ENCODE data around the gene RNF213.

Gene RNF213

DNA sequence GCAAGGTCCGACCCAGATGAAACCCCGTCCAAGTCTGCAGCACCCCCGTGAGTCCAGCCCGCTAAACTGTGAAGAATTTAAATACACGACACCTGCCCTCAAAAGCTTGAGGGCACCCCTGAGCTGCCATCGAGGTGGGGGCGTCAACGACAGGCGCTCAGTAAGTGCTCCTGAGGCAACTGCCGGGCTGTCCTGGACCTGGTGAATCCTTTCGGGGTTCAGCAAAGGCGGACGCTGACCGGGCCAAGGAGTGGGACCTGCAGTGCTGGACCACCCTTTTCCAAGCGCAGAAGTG, 153.8 kb downstream of the RNF213 start:
- peaks cover 6% of the 10 kb centered on the region for H3K36me3 ChIP-seq (ENCODE audit: control insufficient read depth, insufficient read depth, low read length)
- peak overlapping the region; percentile 95 for H3K27ac ChIP-seq (ENCODE audit: low read depth, low read length)
- H3K4me3 ChIP-seq (ENCODE audit: low read length) = peak overlapping the region; percentile 90
- peaks cover 3% of the 10 kb centered on the region for H3K4me1 ChIP-seq (ENCODE audit: control insufficient read depth, insufficient read depth, low read length)
- no peaks in the 10 kb centered on the region for H3K27me3 ChIP-seq (ENCODE audit: control insufficient read depth, insufficient read depth, low read length)
- peak overlapping the region; percentile 50 for H3K9ac ChIP-seq (ENCODE audit: low read length)

DNA sequence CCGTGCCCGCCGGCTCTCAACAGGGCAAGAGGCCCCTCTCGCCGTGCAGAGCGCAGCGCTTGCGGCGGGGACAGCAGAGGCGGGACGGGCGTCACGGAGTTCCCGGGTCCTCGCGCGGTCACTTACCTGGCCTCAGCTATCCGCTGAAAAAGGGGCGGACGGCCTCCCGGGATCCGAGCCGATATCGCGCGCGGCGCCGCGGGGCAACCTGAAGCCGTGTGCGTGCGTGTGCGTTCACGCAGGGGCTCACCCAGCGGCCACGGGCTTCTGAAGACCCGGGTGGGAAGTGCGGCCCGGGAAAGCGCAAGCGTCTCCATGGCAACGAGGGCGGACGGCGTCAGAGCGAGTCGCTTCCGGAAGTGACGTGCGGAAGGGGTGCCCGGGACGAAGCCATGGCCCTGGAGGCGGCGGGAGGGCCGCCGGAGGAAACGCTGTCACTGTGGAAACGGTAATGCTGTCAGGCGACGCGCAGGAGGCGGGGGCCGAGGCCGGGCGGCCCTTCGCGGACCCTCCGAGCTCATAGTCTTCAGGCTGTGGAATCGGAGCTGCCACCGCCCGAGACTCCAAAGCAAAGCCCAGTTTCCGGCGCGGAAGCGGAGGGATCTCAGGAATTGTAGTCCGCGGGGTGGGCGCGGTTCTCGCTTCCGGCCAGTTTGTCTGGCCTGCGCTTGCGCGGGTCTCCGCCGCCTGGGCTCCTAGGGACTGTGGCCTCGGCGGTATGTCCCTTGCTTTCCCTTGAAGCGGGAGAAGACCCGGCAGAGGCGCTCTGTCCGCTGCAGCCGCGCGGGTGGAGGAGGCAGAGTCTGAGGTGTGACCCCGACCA, 154.4 kb downstream of the RNF213 start, which contains the start of gene ENDOV:
Gene ENDOV (plus strand): TSS at position 365 of the 823 bp plus-strand sequence. CDS start 28 bp downstream, at position 393.
- H3K9ac ChIP-seq (ENCODE audit: low read length) = peak within 1 kb of the TSS; percentile 92
- no peaks in the 10 kb centered on the region for H3K27me3 ChIP-seq (ENCODE audit: control insufficient read depth, insufficient read depth, low read length)
- peaks cover 3% of the 10 kb centered on the region for H3K4me1 ChIP-seq (ENCODE audit: control insufficient read depth, insufficient read depth, low read length)
- H3K36me3 ChIP-seq (ENCODE audit: control insufficient read depth, insufficient read depth, low read length) = peaks cover 6% of the 10 kb centered on the region
- H3K27ac ChIP-seq (ENCODE audit: low read depth, low read length) = peak within 1 kb of the TSS; percentile 95
- H3K4me3 ChIP-seq (ENCODE audit: low read length) = peak within 1 kb of the TSS; percentile 90

DNA sequence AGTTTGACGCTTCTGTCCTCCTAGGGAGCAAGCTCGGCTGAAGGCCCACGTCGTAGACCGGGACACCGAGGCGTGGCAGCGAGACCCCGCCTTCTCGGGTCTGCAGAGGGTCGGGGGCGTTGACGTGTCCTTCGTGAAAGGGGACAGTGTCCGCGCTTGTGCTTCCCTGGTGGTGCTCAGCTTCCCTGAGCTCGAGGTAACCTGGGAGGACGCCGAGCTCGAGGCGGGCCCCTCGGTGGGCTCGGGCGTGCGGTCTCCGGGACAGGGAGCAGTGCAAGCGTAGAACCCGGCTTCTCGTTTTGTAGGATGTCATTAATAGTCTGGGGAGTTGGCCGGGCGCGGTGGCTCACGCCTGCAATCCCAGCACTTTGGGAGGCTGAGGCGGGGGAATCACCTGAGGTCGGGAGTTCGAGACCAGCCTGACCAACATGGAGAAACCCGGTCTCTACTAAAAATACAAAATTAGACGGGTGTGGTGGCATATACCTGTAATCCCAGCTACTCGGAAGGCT, 155.0 kb downstream of the RNF213 start:
- Histone ChIP-seq H3K36me3 (ENCODE audit: control insufficient read depth, insufficient read depth, low read length) (peaks cover 6% of the 10 kb centered on the region), H3K9ac (ENCODE audit: low read length) (peak overlapping the region; percentile 92), H3K27me3 (ENCODE audit: control insufficient read depth, insufficient read depth, low read length) (no peaks in the 10 kb centered on the region), H3K4me3 (ENCODE audit: low read length) (peak overlapping the region; percentile 90), H3K27ac (ENCODE audit: low read depth, low read length) (peak overlapping the region; percentile 95), H3K4me1 (ENCODE audit: control insufficient read depth, insufficient read depth, low read length) (peaks cover 3% of the 10 kb centered on the region)

DNA sequence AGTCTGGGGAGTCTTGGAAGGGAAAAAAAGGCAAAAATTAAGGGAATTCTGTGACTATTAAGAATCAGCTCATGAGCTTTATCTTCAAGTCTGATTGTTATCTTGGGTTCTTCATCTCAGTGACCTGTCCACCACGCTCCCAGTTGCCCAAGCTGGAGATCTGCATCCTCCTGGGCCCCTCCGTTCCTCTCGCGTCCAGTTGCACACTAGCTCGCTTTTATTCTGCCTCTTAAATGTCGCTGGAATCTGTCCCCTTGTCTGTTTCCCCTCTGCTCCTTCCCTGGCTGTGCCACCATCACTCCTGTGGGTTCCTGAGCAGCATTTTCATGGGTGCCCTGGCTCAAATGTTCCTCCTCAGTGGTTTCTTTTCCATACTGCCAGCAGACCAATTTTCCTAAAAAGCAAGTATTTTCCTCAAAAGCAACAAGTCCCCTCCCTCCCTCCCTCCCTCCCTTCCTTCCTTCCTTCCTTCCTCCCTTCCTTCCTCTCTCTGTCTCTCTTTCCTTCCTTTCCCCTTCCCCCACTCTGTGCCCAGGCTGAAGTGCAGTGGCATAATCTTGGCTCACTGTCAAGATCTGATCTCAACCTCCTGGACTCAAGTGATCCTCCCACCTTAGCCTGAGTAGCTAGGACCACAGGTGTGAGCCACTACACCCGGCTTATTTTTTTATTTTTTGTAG, 155.7 kb downstream of the RNF213 start:
- Histone ChIP-seq H3K27ac (ENCODE audit: low read depth, low read length) (no peak overlapping the region), H3K4me3 (ENCODE audit: low read length) (peak overlapping the region; percentile 7), H3K27me3 (ENCODE audit: control insufficient read depth, insufficient read depth, low read length) (no peaks in the 10 kb centered on the region), H3K9ac (ENCODE audit: low read length) (no peak overlapping the region), H3K4me1 (ENCODE audit: control insufficient read depth, insufficient read depth, low read length) (peaks cover 3% of the 10 kb centered on the region), H3K36me3 (ENCODE audit: control insufficient read depth, insufficient read depth, low read length) (peaks cover 6% of the 10 kb centered on the region)

DNA sequence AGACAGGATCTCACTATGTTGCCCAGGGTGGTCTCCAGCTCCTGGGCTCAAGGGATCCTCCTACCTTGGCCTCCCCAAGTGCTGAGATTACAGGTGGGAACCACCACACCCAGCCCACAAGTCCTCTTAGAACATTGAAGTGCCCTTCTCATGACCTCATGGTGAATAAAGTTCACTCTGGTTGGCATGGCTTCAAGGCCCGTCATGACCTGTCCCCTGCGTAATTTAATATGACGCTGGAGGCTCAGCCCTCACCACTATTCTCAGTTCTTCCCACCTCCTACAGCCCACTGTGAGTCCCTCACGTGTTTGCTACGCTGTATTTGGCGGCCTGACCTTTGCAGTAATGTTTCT, 156.3 kb downstream of the RNF213 start:
- H3K9ac ChIP-seq (ENCODE audit: low read length) = no peak overlapping the region
- H3K36me3 ChIP-seq (ENCODE audit: control insufficient read depth, insufficient read depth, low read length) = peaks cover 6% of the 10 kb centered on the region
- H3K27me3 ChIP-seq (ENCODE audit: control insufficient read depth, insufficient read depth, low read length) = no peaks in the 10 kb centered on the region
- no peak overlapping the region for H3K4me3 ChIP-seq (ENCODE audit: low read length)
- H3K4me1 ChIP-seq (ENCODE audit: control insufficient read depth, insufficient read depth, low read length) = peaks cover 3% of the 10 kb centered on the region
- no peak overlapping the region for H3K27ac ChIP-seq (ENCODE audit: low read depth, low read length)

DNA sequence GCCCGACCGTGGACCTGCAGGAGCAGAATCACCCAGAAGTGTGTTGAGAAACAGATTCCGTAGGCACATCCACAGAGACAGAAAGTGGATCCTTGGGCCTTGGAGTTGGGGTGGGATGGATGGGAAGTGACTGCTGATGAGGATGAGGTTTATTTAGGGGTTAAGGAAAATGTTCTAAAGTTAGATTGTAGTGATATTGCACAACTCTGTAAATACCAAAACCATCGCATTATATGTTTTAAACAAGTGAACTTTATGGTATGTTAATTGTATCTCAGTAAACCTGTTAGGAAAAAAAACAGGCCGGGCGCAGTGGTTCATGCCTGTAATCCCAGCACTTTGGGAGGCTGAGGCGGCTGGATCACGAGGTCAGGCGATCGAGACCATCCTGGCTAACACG, 157.9 kb downstream of the RNF213 start:
- Histone ChIP-seq H3K36me3 (ENCODE audit: control insufficient read depth, insufficient read depth, low read length) (peaks cover 6% of the 10 kb centered on the region), H3K4me1 (ENCODE audit: control insufficient read depth, insufficient read depth, low read length) (peaks cover 3% of the 10 kb centered on the region), H3K27ac (ENCODE audit: low read depth, low read length) (no peak overlapping the region), H3K9ac (ENCODE audit: low read length) (no peak overlapping the region), H3K27me3 (ENCODE audit: control insufficient read depth, insufficient read depth, low read length) (no peaks in the 10 kb centered on the region), H3K4me3 (ENCODE audit: low read length) (no peak overlapping the region)

DNA sequence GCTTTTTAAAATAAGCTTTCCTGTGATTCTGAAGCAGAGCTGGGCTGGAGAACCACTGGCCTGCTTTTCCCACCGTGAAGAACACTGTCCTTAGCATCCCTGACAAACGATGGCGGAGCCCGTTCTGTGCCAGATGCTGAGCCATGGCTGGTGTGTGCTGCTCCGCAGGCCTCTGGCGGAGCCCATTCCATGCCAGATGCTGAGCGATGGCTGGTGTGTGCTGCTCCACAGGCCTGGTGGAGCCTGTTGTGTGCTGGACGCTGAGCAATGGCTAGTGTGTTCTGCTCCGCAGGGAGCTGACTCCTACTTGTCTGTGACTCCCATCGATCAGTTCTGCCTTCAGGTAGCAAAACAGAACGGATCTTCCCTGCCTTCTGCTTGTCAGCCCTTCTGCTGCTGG, 158.6 kb downstream of the RNF213 start:
- no peak overlapping the region for H3K9ac ChIP-seq (ENCODE audit: low read length)
- no peak overlapping the region for H3K4me3 ChIP-seq (ENCODE audit: low read length)
- H3K36me3 ChIP-seq (ENCODE audit: control insufficient read depth, insufficient read depth, low read length) = peaks cover 6% of the 10 kb centered on the region
- no peak overlapping the region for H3K27ac ChIP-seq (ENCODE audit: low read depth, low read length)
- H3K27me3 ChIP-seq (ENCODE audit: control insufficient read depth, insufficient read depth, low read length) = no peaks in the 10 kb centered on the region
- H3K4me1 ChIP-seq (ENCODE audit: control insufficient read depth, insufficient read depth, low read length) = peaks cover 3% of the 10 kb centered on the region

DNA sequence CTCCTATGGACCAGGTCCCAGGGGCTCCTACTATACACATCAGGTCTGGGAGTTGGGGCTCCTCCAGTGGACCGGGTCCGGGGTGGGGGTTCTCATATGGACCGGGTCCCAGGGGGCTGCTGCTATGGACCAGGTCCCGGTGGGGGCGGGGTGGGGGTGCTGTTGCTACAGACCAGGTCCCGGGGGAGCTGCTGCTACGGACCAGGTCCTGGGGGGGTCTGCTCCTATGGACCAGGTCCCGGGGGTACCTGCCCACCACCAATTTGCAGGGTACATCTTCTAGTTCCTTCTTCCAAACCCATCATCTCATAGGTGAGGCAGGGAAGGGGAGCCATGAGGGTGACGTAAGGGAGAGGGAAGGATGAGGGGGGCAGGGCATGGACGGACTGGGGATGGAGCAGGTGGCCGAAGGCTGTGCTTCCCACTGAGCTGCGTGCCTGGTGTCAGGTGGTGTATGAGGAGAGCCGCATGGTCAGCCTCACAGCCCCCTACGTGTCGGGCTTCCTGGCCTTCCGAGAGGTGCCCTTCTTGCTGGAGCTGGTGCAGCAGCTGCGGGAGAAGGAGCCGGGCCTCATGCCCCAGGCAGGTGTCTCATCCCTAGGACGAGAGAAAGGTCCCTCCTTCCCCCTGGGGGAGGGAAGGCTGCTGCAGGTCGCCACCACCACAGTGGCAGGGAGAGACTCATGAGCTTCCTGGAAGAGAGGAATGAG, 160.9 kb downstream of the RNF213 start:
- Histone ChIP-seq H3K36me3 (ENCODE audit: control insufficient read depth, insufficient read depth, low read length) (peaks cover 6% of the 10 kb centered on the region), H3K4me1 (ENCODE audit: control insufficient read depth, insufficient read depth, low read length) (no peaks in the 10 kb centered on the region), H3K4me3 (ENCODE audit: low read length) (no peak overlapping the region), H3K27me3 (ENCODE audit: control insufficient read depth, insufficient read depth, low read length) (no peaks in the 10 kb centered on the region), H3K27ac (ENCODE audit: low read depth, low read length) (no peak overlapping the region), H3K9ac (ENCODE audit: low read length) (no peak overlapping the region)

DNA sequence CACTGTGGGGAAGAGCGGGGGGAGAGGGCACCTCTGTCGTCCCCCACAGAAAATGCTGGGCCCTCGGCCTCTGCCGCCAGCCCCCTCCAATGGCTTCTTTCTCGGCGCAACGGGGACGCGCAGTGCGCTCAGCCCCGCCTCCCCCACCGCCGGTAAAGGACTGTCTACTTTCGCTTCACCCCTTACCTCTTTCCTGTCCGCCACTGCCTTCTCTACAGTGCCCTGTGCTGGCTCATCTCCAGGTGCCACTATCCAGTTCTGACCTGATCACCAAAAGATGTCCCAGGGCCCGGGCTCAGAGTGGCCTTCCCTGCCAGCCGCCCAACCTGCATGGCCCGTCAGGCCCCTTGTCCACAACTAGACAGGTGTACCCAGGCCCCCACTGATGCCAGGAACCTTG, 161.6 kb downstream of the RNF213 start:
- peaks cover 6% of the 10 kb centered on the region for H3K36me3 ChIP-seq (ENCODE audit: control insufficient read depth, insufficient read depth, low read length)
- H3K4me3 ChIP-seq (ENCODE audit: low read length) = no peak overlapping the region
- H3K27me3 ChIP-seq (ENCODE audit: control insufficient read depth, insufficient read depth, low read length) = no peaks in the 10 kb centered on the region
- H3K4me1 ChIP-seq (ENCODE audit: control insufficient read depth, insufficient read depth, low read length) = peaks cover 2% of the 10 kb centered on the region
- H3K9ac ChIP-seq (ENCODE audit: low read length) = no peak overlapping the region
- H3K27ac ChIP-seq (ENCODE audit: low read depth, low read length) = no peak overlapping the region

DNA sequence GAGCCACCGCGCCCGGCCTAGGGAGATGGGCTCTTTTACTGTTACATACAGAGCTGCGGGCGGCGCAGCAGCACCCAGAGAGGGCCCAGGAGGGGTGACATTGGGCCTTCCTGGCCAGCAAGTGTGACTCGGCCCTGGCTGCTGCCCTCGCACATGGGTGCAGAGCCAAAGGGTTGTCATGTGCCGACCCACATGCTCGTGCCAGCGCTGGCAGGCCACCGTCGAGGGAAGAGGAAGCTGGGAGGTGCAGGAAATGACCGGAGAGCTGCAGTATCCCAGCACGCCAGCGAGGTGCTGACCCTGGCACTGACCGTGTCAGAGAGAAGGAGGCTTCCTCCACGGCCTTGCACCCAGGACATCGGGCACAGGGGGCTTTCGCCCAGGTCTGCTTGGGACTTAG, 162.3 kb downstream of the RNF213 start:
- H3K9ac ChIP-seq (ENCODE audit: low read length) = no peak overlapping the region
- H3K27ac ChIP-seq (ENCODE audit: low read depth, low read length) = no peak overlapping the region
- peaks cover 4% of the 10 kb centered on the region for H3K36me3 ChIP-seq (ENCODE audit: control insufficient read depth, insufficient read depth, low read length)

DNA sequence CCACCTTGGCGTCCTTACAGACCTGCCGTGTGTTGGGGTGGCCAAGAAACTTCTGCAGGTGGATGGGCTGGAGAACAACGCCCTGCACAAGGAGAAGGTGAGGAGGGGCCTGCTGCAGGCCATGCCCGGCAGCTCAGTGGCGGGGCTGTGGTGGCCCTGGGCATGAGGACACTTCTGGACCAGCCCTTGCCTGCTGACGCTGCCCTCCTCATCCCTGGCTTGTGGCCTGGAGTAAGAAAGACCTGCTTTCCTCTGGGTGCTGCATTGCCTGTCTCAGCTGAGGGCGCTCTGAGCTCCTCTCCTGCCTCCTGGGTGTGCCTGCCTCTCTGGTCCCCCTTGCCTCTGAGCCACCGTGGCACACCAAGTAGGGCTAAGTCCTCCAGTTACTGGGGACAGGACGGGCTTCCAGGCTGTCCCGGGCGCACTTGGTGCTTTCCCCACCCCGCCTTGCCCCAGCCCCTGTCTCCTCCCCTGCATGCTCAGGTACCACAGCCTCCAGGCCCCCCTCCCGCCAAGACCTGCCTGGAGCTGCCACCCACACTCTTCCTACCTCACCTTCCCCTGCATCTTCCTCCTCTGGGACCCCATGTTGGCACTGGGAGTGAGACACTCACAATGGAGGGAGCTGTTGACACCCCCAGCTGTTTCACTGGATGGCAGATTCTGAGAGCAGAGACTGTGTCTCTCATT, 163.0 kb downstream of the RNF213 start:
- H3K9ac ChIP-seq (ENCODE audit: low read length) = no peak overlapping the region
- H3K4me3 ChIP-seq (ENCODE audit: low read length) = no peak overlapping the region
- no peak overlapping the region for H3K27ac ChIP-seq (ENCODE audit: low read depth, low read length)
- H3K4me1 ChIP-seq (ENCODE audit: control insufficient read depth, insufficient read depth, low read length) = peaks cover 2% of the 10 kb centered on the region
- no peaks in the 10 kb centered on the region for H3K36me3 ChIP-seq (ENCODE audit: control insufficient read depth, insufficient read depth, low read length)
- H3K27me3 ChIP-seq (ENCODE audit: control insufficient read depth, insufficient read depth, low read length) = no peaks in the 10 kb centered on the region

More for the DNA sequence above, 162.3 kb downstream of the RNF213 start:
- H3K4me1 ChIP-seq (ENCODE audit: control insufficient read depth, insufficient read depth, low read length) = peaks cover 2% of the 10 kb centered on the region
- no peaks in the 10 kb centered on the region for H3K27me3 ChIP-seq (ENCODE audit: control insufficient read depth, insufficient read depth, low read length)
- H3K4me3 ChIP-seq (ENCODE audit: low read length) = no peak overlapping the region

DNA sequence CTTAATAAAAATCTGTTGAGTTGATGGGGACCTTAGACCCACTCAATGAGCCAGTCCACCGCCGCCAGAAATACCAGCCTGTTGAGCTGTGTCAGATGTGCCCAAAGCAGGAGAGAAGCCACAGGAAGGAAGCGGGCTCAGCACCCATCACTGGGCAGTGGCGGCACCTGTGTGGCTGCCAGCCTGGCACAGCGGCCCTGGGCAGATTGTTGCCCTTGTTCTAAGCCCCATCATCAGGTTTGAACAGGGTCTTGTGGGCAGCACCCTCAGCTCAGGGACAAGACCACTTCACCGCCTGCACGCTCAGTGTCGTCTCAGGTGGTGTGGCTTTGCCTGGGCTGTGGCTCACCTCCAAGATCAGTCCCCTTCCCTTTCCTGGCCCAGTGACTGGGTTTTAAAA, 163.6 kb downstream of the RNF213 start:
- peaks cover 2% of the 10 kb centered on the region for H3K4me1 ChIP-seq (ENCODE audit: control insufficient read depth, insufficient read depth, low read length)
- no peaks in the 10 kb centered on the region for H3K27me3 ChIP-seq (ENCODE audit: control insufficient read depth, insufficient read depth, low read length)
- H3K4me3 ChIP-seq (ENCODE audit: low read length) = no peak overlapping the region
- no peak overlapping the region for H3K9ac ChIP-seq (ENCODE audit: low read length)
- peaks cover 4% of the 10 kb centered on the region for H3K36me3 ChIP-seq (ENCODE audit: control insufficient read depth, insufficient read depth, low read length)
- H3K27ac ChIP-seq (ENCODE audit: low read depth, low read length) = no peak overlapping the region

All from rectal smooth muscle tissue (tissue), 1 donor.